Measurements from ENCODE around the gene TTC34. TPM values are rescaled to one million over a fixed set of nuclear protein-coding genes. Genes with fewer than 3 reads are reported as not detected.

The TTC34 gene
- total and polyA plus RNA-seq, 10 of the 15 experiments (the other 5 are each of a cell fraction or from before 2014, with no cell fraction given): 0.03 to 0.49 (median 0.05) TPM; not detected in 2

DNA sequence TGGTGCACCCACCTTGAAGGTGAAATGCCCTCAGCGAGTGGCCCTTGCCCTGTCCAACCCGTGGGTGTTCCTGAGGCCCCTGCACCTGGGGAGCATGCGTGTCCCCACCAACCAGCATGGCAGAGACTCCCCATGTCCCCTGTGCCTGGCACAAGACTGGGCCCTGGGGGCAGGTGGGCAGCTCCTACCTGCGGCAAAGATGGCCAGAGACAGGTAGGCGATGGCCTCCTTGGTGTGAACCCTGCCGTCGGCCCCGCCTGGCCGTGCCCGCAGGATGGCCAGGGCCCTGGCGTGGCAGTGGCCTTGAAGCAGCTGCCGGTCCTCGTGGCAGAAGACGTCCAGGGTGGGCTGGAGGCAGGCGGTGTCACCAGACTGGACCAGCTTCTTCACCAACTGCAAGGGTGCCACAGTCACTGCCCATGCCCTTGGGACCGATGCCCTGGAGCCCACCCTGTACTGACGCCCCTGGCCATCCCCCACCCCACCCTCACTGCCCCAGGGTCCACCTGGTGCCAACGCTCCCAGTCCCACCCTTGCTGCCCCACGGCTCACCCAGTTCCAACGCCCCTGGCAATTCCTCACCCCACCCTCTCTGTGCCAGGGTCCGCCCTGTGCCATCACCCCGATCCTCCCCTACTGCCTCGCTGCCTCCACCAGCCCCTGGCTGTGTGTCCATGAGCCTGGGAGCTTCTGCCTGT lies 15.7 kb downstream of the TTC34 start:
- H3K9ac ChIP-seq (ENCODE audit: control insufficient read depth, insufficient read depth, low read length): no peak overlapping the region
- no peak overlapping the region for H3K4me3 ChIP-seq
- ATAC-seq (no peak), FAIRE-seq (no peak), DNase-seq (ENCODE audit: low read depth, low spot score) (no peak)
- POLR2A ChIA-PET: no interaction called here
- no peaks in the 10 kb centered on the region for H3K27me3 ChIP-seq (replicated peaks in 1 of 2; ENCODE audit: control insufficient read depth in 2 of 2, insufficient read depth in 2 of 2, low read length in 1 of 2)
- H3K27ac ChIP-seq (ENCODE audit: control insufficient read depth, insufficient read depth): no peak overlapping the region
- no peak overlapping the region for H2AFZ ChIP-seq (ENCODE audit: control insufficient read depth, low read depth, low read length)
- in situ Hi-C loops (cut with MboI): loop anchor here (25.0 kb wide), 1 partner anchor 823 kb away; no protein-coding TSS in a partner anchor
- RAD21 ChIA-PET (ENCODE audit: unreplicated experiment): no interaction called here
- 57% methylated on average over 20 of the region's 23 CpGs for WGBS (ENCODE audit: insufficient coverage, insufficient replicate concordance, low lambda C conversion rate, missing lambda C conversion rate)
- H3K4me2 ChIP-seq (ENCODE audit: control insufficient read depth, insufficient read depth): no peak overlapping the region
- H3K9me3 ChIP-seq (replicated peaks; ENCODE audit: control insufficient read depth, insufficient read depth, low read length): no peaks in the 10 kb centered on the region; the same call in 2 of the 3 replicates
- no peaks in the 10 kb centered on the region for H4K20me1 ChIP-seq (ENCODE audit: control insufficient read depth, insufficient read depth)
- BruUV-seq (replicated peaks): no TSS peak
- CTCF ChIA-PET: interaction anchor here (0.6 kb wide), 1 partner anchor 1459 kb away, joined by 3 read pairs; no protein-coding TSS in a partner anchor
- intact Hi-C loops (cut with micrococcal nuclease; ENCODE audit: unreplicated experiment): no loop called here
- H3K4me1 ChIP-seq (ENCODE audit: control insufficient read depth, insufficient read depth, low read length): no peaks in the 10 kb centered on the region
- SMC1A ChIA-PET (ENCODE audit: uncharacterized antibody, unreplicated experiment): no interaction called here
- no peaks in the 10 kb centered on the region for H3K79me2 ChIP-seq (ENCODE audit: control insufficient read depth, insufficient read depth, low read length)
- H3K36me3 ChIP-seq (ENCODE audit: control insufficient read depth in 2 of 2, insufficient read depth in 2 of 2, low read length in 1 of 2): no peaks in the 10 kb centered on the region
- TF ChIP-seq BMI1 (IDR thresholded peaks at IDR 0.05; ENCODE audit: borderline replicate concordance): no peak
- no peak for TF ChIP-seq ESRRA (IDR thresholded peaks at IDR 0.05; ENCODE audit: low read length)
- no peak for TF ChIP-seq BACH1 (IDR thresholded peaks at IDR 0.05; ENCODE audit: borderline replicate concordance)
- no peak for TF ChIP-seq POU2F2 (IDR thresholded peaks at IDR 0.05; ENCODE audit: borderline replicate concordance, low read depth, low read length)
- TF ChIP-seq SPI1 (IDR thresholded peaks at IDR 0.05; ENCODE audit: borderline replicate concordance, insufficient read depth, low read depth, low read length): no peak
- no peak for TF ChIP-seq LARP7 (IDR thresholded peaks at IDR 0.05)
- TF ChIP-seq, protein P1, sequence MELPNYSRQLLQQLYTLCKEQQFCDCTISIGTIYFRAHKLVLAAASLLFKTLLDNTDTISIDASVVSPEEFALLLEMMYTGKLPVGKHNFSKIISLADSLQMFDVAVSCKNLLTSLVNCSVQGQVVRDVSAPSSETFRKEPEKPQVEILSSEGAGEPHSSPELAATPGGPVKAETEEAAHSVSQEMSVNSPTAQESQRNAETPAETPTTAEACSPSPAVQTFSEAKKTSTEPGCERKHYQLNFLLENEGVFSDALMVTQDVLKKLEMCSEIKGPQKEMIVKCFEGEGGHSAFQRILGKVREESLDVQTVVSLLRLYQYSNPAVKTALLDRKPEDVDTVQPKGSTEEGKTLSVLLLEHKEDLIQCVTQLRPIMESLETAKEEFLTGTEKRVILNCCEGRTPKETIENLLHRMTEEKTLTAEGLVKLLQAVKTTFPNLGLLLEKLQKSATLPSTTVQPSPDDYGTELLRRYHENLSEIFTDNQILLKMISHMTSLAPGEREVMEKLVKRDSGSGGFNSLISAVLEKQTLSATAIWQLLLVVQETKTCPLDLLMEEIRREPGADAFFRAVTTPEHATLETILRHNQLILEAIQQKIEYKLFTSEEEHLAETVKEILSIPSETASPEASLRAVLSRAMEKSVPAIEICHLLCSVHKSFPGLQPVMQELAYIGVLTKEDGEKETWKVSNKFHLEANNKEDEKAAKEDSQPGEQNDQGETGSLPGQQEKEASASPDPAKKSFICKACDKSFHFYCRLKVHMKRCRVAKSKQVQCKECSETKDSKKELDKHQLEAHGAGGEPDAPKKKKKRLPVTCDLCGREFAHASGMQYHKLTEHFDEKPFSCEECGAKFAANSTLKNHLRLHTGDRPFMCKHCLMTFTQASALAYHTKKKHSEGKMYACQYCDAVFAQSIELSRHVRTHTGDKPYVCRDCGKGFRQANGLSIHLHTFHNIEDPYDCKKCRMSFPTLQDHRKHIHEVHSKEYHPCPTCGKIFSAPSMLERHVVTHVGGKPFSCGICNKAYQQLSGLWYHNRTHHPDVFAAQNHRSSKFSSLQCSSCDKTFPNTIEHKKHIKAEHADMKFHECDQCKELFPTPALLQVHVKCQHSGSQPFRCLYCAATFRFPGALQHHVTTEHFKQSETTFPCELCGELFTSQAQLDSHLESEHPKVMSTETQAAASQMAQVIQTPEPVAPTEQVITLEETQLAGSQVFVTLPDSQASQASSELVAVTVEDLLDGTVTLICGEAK (IDR thresholded peaks at IDR 0.05; ENCODE audit: borderline replicate concordance): no peak
- no peak for TF ChIP-seq MEF2A (IDR thresholded peaks at IDR 0.05; ENCODE audit: insufficient read depth, low read depth, low read length)
- TF ChIP-seq NR2F1 (conservative IDR thresholded peaks at IDR 0.05): no peak
- no peak for TF ChIP-seq PAX5 (IDR thresholded peaks at IDR 0.05; ENCODE audit: borderline replicate concordance, low read depth, low read length)
- no peak for TF ChIP-seq ZNF274 (IDR thresholded peaks at IDR 0.05; ENCODE audit: insufficient read depth, insufficient read length)
- no peak for TF ChIP-seq JUND (IDR thresholded peaks at IDR 0.05; ENCODE audit: low read depth, low read length)
- no peak for TF ChIP-seq TCF12 (IDR thresholded peaks at IDR 0.05; ENCODE audit: low read depth, low read length)
- TF ChIP-seq ATF7 (IDR thresholded peaks at IDR 0.05; ENCODE audit: low read depth): no peak
- no peak for TF ChIP-seq NFIC (IDR thresholded peaks at IDR 0.05; ENCODE audit: low read depth, low read length)
- TF ChIP-seq EP300 (IDR thresholded peaks at IDR 0.05; ENCODE audit: borderline replicate concordance in 1 of 2, control insufficient read depth in 1 of 2, low read depth in 2 of 2, low read length in 2 of 2): no peak

All from GM12878 (cell line).